Esophagus muscularis mucosa (tissue), 4 donors: ENCODE measurements around the gene LILRB5.

ENCODE experiments used
- CTCF ChIP-seq, 3 experiments: fragments of 200-600 bp in 2 of 3; fragments of 450-650 bp in 1 of 3; sonication (generic) in 2 of 3; IDR thresholded peaks; one replicate each; pipeline ENCODE4 v1.5.1; 2017 to 2019; ENCODE audit warnings: antibody characterized with exemption in 3 of 3, mild to moderate bottlenecking in 2 of 3, moderate library complexity in 1 of 3
- EP300 ChIP-seq: sonication (generic); formaldehyde crosslinking; IDR thresholded peaks from one replicate; pipeline ENCODE4 v1.6.1; 2017; ENCODE audit warnings: antibody characterized with exemption
- POLR2A ChIP-seq: fragments of 450-650 bp; IDR thresholded peaks from one replicate; pipeline ENCODE4 v1.6.1; 2017; ENCODE audit warnings: antibody characterized with exemption, moderate library complexity, mild to moderate bottlenecking, low read depth

GRCh38 chr19:54207676-54207982, 49.4 kb downstream of the LILRB5 start:
- TF ChIP-seq POLR2A, result no peak
- no peak for TF ChIP-seq CTCF (IDR thresholded peaks at IDR 0.05)
- no peak for TF ChIP-seq EP300
